ENCODE measurements around the gene TPRN.

Gene TPRN

GRCh38 chr9:137183980-137184595, 16.5 kb downstream of the TPRN start:
- H3K27ac ChIP-seq (ENCODE audit: low read length), result no peak overlapping the region
- no peaks in the 10 kb centered on the region for H3K9me3 ChIP-seq (ENCODE audit: control insufficient read depth in 2 of 2, low read length in 2 of 2)
- peaks cover 20 to 60% of the 10 kb centered on the region in 2 donors for H3K36me3 ChIP-seq (ENCODE audit: control insufficient read depth in 2 of 2, insufficient read depth in 2 of 2, low read length in 2 of 2)
- H3K27me3 ChIP-seq (ENCODE audit: control insufficient read depth in 1 of 2, insufficient read depth in 2 of 2, low read length in 2 of 2), result no peaks in the 10 kb centered on the region
- no peak overlapping the region for H3K4me3 ChIP-seq (ENCODE audit: low read length in 2 of 2)
- no peak overlapping the region for H3K9ac ChIP-seq (ENCODE audit: low read length in 2 of 2)
- H3K4me1 ChIP-seq (ENCODE audit: control insufficient read depth, insufficient read depth, low read length), result peaks cover 29% of the 10 kb centered on the region

GRCh38 chr9:137182836-137183235, 17.7 kb downstream of the TPRN start:
- no peak overlapping the region for H3K9ac ChIP-seq (ENCODE audit: low read length in 2 of 2)
- H3K9me3 ChIP-seq (ENCODE audit: control insufficient read depth in 2 of 2, low read length in 2 of 2), result no peaks in the 10 kb centered on the region
- H3K4me3 ChIP-seq (ENCODE audit: low read length in 2 of 2), result no peak overlapping the region
- no peaks in the 10 kb centered on the region for H3K27me3 ChIP-seq (ENCODE audit: control insufficient read depth in 1 of 2, insufficient read depth in 2 of 2, low read length in 2 of 2)
- H3K36me3 ChIP-seq (ENCODE audit: control insufficient read depth in 2 of 2, insufficient read depth in 2 of 2, low read length in 2 of 2), result peaks cover 20 to 60% of the 10 kb centered on the region in 2 donors
- H3K4me1 ChIP-seq (ENCODE audit: control insufficient read depth, insufficient read depth, low read length), result peaks cover 24% of the 10 kb centered on the region
- no peak overlapping the region for H3K27ac ChIP-seq (ENCODE audit: low read length)

GRCh38 chr9:137181680-137182079, 18.9 kb downstream of the TPRN start:
- H3K27me3 ChIP-seq (ENCODE audit: control insufficient read depth in 1 of 2, insufficient read depth in 2 of 2, low read length in 2 of 2), result no peaks in the 10 kb centered on the region
- peaks cover 13% of the 10 kb centered on the region for H3K4me1 ChIP-seq (ENCODE audit: control insufficient read depth, insufficient read depth, low read length)
- no peak overlapping the region for H3K4me3 ChIP-seq (ENCODE audit: low read length in 2 of 2)
- no peak overlapping the region for H3K9ac ChIP-seq (ENCODE audit: low read length in 2 of 2)
- H3K9me3 ChIP-seq (ENCODE audit: control insufficient read depth in 2 of 2, low read length in 2 of 2), result no peaks in the 10 kb centered on the region
- no peak overlapping the region for H3K27ac ChIP-seq (ENCODE audit: low read length)
- peaks cover 17 to 56% of the 10 kb centered on the region in 2 donors for H3K36me3 ChIP-seq (ENCODE audit: control insufficient read depth in 2 of 2, insufficient read depth in 2 of 2, low read length in 2 of 2)

- H3K4me3 ChIP-seq (ENCODE audit: low read length in 2 of 2), result no peak overlapping the region
- H3K9ac ChIP-seq (ENCODE audit: low read length in 2 of 2), result no peak overlapping the region
- H3K36me3 ChIP-seq (ENCODE audit: control insufficient read depth in 2 of 2, insufficient read depth in 2 of 2, low read length in 2 of 2), result peaks cover 13 to 48% of the 10 kb centered on the region in 2 donors
- no peaks in the 10 kb centered on the region for H3K9me3 ChIP-seq (ENCODE audit: control insufficient read depth in 2 of 2, low read length in 2 of 2)
- H3K27ac ChIP-seq (ENCODE audit: low read length), result no peak overlapping the region
- peaks cover 2% of the 10 kb centered on the region for H3K4me1 ChIP-seq (ENCODE audit: control insufficient read depth, insufficient read depth, low read length)
- no peaks in the 10 kb centered on the region for H3K27me3 ChIP-seq (ENCODE audit: control insufficient read depth in 1 of 2, insufficient read depth in 2 of 2, low read length in 2 of 2)
Observed at GRCh38 chr9:137180491-137180890, 20.1 kb downstream of the TPRN start.

- Histone ChIP-seq H3K4me3 (ENCODE audit: low read length in 2 of 2) (no peak overlapping the region), H3K9ac (ENCODE audit: low read length in 2 of 2) (no peak overlapping the region), H3K9me3 (ENCODE audit: control insufficient read depth in 2 of 2, low read length in 2 of 2) (no peaks in the 10 kb centered on the region), H3K27ac (ENCODE audit: low read length) (no peak overlapping the region), H3K4me1 (ENCODE audit: control insufficient read depth, insufficient read depth, low read length) (no peaks in the 10 kb centered on the region), H3K36me3 (ENCODE audit: control insufficient read depth in 2 of 2, insufficient read depth in 2 of 2, low read length in 2 of 2) (peaks cover 12 to 46% of the 10 kb centered on the region in 2 donors), H3K27me3 (ENCODE audit: control insufficient read depth in 1 of 2, insufficient read depth in 2 of 2, low read length in 2 of 2) (no peaks in the 10 kb centered on the region)
Observed at GRCh38 chr9:137179761-137180160, 20.8 kb downstream of the TPRN start.

GRCh38 chr9:137178939-137179630, 21.5 kb downstream of the TPRN start:
- Histone ChIP-seq H3K9ac (ENCODE audit: low read length in 2 of 2) (no peak overlapping the region), H3K27me3 (ENCODE audit: control insufficient read depth in 1 of 2, insufficient read depth in 2 of 2, low read length in 2 of 2) (peaks cover 0 to 2% of the 10 kb centered on the region in 2 donors), H3K36me3 (ENCODE audit: control insufficient read depth in 2 of 2, insufficient read depth in 2 of 2, low read length in 2 of 2) (peaks cover 12 to 39% of the 10 kb centered on the region in 2 donors)

GRCh38 chr9:137178201-137178938, 22.2 kb downstream of the TPRN start:
- H3K4me3 ChIP-seq (ENCODE audit: low read length in 2 of 2), result no peak overlapping the region
- no peak overlapping the region for H3K27ac ChIP-seq (ENCODE audit: low read length)
- H3K9me3 ChIP-seq (ENCODE audit: control insufficient read depth in 2 of 2, low read length in 2 of 2), result no peaks in the 10 kb centered on the region
- H3K27me3 ChIP-seq (ENCODE audit: control insufficient read depth in 1 of 2, insufficient read depth in 2 of 2, low read length in 2 of 2), result peaks cover 0 to 2% of the 10 kb centered on the region in 2 donors
- no peaks in the 10 kb centered on the region for H3K4me1 ChIP-seq (ENCODE audit: control insufficient read depth, insufficient read depth, low read length)
- peaks cover 5 to 32% of the 10 kb centered on the region in 2 donors for H3K36me3 ChIP-seq (ENCODE audit: control insufficient read depth in 2 of 2, insufficient read depth in 2 of 2, low read length in 2 of 2)
- H3K9ac ChIP-seq (ENCODE audit: low read length in 2 of 2), result no peak overlapping the region

More at GRCh38 chr9:137178939-137179630, 21.5 kb downstream of the TPRN start:
- no peaks in the 10 kb centered on the region for H3K9me3 ChIP-seq (ENCODE audit: control insufficient read depth in 2 of 2, low read length in 2 of 2)
- no peak overlapping the region for H3K27ac ChIP-seq (ENCODE audit: low read length)
- H3K4me3 ChIP-seq (ENCODE audit: low read length in 2 of 2), result no peak overlapping the region
- H3K4me1 ChIP-seq (ENCODE audit: control insufficient read depth, insufficient read depth, low read length), result no peaks in the 10 kb centered on the region

- no peaks in the 10 kb centered on the region for H3K4me1 ChIP-seq (ENCODE audit: control insufficient read depth, insufficient read depth, low read length)
- peaks cover 0 to 19% of the 10 kb centered on the region in 2 donors for H3K36me3 ChIP-seq (ENCODE audit: control insufficient read depth in 2 of 2, insufficient read depth in 2 of 2, low read length in 2 of 2)
- H3K27ac ChIP-seq (ENCODE audit: low read length), result no peak overlapping the region
- H3K27me3 ChIP-seq (ENCODE audit: control insufficient read depth in 1 of 2, insufficient read depth in 2 of 2, low read length in 2 of 2), result peaks cover 0 to 4% of the 10 kb centered on the region in 2 donors
- no peaks in the 10 kb centered on the region for H3K9me3 ChIP-seq (ENCODE audit: control insufficient read depth in 2 of 2, low read length in 2 of 2)
- H3K4me3 ChIP-seq (ENCODE audit: low read length in 2 of 2), result no peak overlapping the region
- no peak overlapping the region for H3K9ac ChIP-seq (ENCODE audit: low read length in 2 of 2)
Observed at GRCh38 chr9:137176302-137177182, 24.0 kb downstream of the TPRN start.

- Histone ChIP-seq H3K9me3 (ENCODE audit: control insufficient read depth in 2 of 2, low read length in 2 of 2) (no peaks in the 10 kb centered on the region), H3K9ac (ENCODE audit: low read length in 2 of 2) (no peak overlapping the region), H3K27me3 (ENCODE audit: control insufficient read depth in 1 of 2, insufficient read depth in 2 of 2, low read length in 2 of 2) (peaks cover 4 to 13% of the 10 kb centered on the region in 2 donors), H3K27ac (ENCODE audit: low read length) (no peak overlapping the region), H3K36me3 (ENCODE audit: control insufficient read depth in 2 of 2, insufficient read depth in 2 of 2, low read length in 2 of 2) (peaks cover 0 to 12% of the 10 kb centered on the region in 2 donors), H3K4me3 (ENCODE audit: low read length in 2 of 2) (no peak overlapping the region), H3K4me1 (ENCODE audit: control insufficient read depth, insufficient read depth, low read length) (no peaks in the 10 kb centered on the region)
Observed at GRCh38 chr9:137175345-137175961, 25.1 kb downstream of the TPRN start.

All from stomach smooth muscle (tissue), 2 donors.